Endometrial microvascular endothelial cells (primary cell): Measurements from ENCODE around the gene ACYP1. TPM values are rescaled to one million over a fixed set of nuclear protein-coding genes. Genes with fewer than 3 reads are reported as not detected.

Experiments
- in situ Hi-C: cut with HindIII; loops from 2 replicates; pipeline ENCODE4 v1.10.0; 2017; ENCODE audit warnings: low sequenced_read_pairs, low pct_unique_long_range_greater_than_20kb; ENCODE audit errors: inconsistent ontology term
- total RNA-seq: library from RNA; depleted of rRNA; stranded (reverse); fragments of >200 nt; gene quantifications from one replicate; pipeline ENCODE4 v1.2.3, GENCODE V29; 2015; ENCODE audit errors: inconsistent ontology term

The ACYP1 gene
- total RNA-seq: 26.0 TPM

- in situ Hi-C loops: no loop called here
Measured at GRCh38 chr14:75063491-75064204, at the start of gene ACYP1. Gene ACYP1, minus strand, starts transcription at chr14:75064024. Its CDS starts 471 bp downstream, at chr14:75063553.

GRCh38 chr14:75109877-75110276, 46.1 kb upstream of the ACYP1 start:
- in situ Hi-C loops: no loop called here

- in situ Hi-C loops: no loop called here
Measured at GRCh38 chr14:75107186-75107585, 43.4 kb upstream of the ACYP1 start.

GRCh38 chr14:75101491-75101890, 37.7 kb upstream of the ACYP1 start:
- in situ Hi-C loops: no loop called here

GRCh38 chr14:75098682-75099081, 34.9 kb upstream of the ACYP1 start:
- in situ Hi-C loops: no loop called here

GRCh38 chr14:75098212-75098611, 34.4 kb upstream of the ACYP1 start:
- in situ Hi-C loops: no loop called here

- in situ Hi-C loops: no loop called here
Measured at GRCh38 chr14:75096959-75097358, 33.1 kb upstream of the ACYP1 start.

- in situ Hi-C loops: no loop called here
Measured at GRCh38 chr14:75095690-75096089, 31.9 kb upstream of the ACYP1 start.

GRCh38 chr14:75094896-75095295, 31.1 kb upstream of the ACYP1 start:
- in situ Hi-C loops: no loop called here

GRCh38 chr14:75092698-75093097, 28.9 kb upstream of the ACYP1 start:
- in situ Hi-C loops: no loop called here

- in situ Hi-C loops: no loop called here
Measured at GRCh38 chr14:75091251-75091650, 27.4 kb upstream of the ACYP1 start.

GRCh38 chr14:75090353-75090752, 26.5 kb upstream of the ACYP1 start:
- in situ Hi-C loops: no loop called here

GRCh38 chr14:75088566-75089373, 24.9 kb upstream of the ACYP1 start:
- in situ Hi-C loops: no loop called here

- in situ Hi-C loops: no loop called here
Measured at GRCh38 chr14:75088153-75088552, 24.3 kb upstream of the ACYP1 start.

GRCh38 chr14:75084513-75084912, 20.7 kb upstream of the ACYP1 start:
- in situ Hi-C loops: no loop called here

GRCh38 chr14:75083271-75083670, 19.4 kb upstream of the ACYP1 start:
- in situ Hi-C loops: no loop called here

- in situ Hi-C loops: no loop called here
Measured at GRCh38 chr14:75081660-75082229, 17.9 kb upstream of the ACYP1 start.

GRCh38 chr14:75079521-75079920, 15.7 kb upstream of the ACYP1 start:
- in situ Hi-C loops: loop anchor here (5.0 kb wide), 1 partner anchor 117 kb away; no protein-coding TSS in a partner anchor

GRCh38 chr14:75077794-75078193, 14.0 kb upstream of the ACYP1 start:
- in situ Hi-C loops: loop anchor here (5.0 kb wide), 1 partner anchor 115 kb away; no protein-coding TSS in a partner anchor

GRCh38 chr14:75070383-75070782, 6.6 kb upstream of the ACYP1 start:
- in situ Hi-C loops: no loop called here
